Pons (tissue), 1 donor: Measurements from ENCODE around the gene FBXW5.

Source experiments
- DNase-seq: peaks from one replicate; pipeline ENCODE4 v3.0.0-alpha.2; 2016; ENCODE audit warnings: low spot score

Gene FBXW5

DNA sequence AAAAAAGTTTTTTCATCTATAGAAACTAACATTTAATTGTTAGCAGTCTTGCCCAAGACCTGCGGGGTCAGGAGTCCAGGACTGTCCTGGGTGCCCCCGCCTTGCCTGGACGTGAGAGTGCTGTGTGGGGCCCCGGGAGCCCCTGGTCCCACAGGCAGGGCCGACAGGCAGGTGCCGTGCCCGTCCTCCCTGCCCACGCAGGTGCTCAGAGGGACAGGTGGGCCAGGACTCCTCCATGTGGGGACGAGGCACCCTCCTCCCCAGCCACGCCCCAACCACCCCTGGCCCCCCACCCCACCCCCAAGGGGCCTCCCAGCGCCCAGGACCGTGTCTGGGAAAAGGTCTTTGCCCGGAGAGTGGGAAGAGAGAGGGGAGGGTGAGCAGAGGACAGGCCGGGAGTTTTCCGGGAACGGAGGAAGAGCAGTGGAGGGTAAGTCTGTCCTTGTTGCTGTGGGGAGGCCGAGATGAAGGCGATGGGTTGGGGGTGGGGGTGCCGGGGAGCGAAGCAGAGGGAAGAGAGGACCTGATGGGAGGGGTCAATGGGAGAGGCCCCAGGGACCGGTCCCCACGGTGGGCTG, 4.8 kb upstream of the FBXW5 start:
- DNase-seq: no peak

DNA sequence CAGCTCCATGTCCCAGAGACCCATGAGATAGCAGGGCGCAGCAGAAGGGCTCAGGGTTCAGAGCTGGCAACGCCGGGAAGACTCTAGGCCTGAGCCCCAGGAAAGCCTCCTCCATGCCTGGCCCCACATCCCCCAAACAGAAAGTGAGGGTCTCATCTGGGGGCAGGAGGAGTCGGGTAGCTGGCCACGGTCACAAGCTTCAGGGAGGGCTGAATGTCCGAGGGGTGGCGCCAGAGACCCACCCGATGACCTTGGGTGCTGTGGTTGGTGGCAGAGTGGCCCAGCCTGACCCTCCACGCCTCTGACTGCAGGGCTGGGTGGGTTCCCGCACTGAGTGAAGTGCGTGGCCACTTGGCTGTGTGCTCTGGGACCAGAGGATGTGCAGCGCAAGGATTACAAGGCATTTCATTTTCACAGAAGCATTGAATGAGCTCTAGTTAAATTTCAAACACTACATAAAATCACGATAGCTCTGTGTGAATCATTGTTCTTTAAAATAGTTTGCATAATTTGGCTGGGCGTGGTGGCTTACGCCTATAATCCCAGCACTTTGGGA, 3.5 kb upstream of the FBXW5 start:
- peak; percentile 79 for DNase-seq

DNA sequence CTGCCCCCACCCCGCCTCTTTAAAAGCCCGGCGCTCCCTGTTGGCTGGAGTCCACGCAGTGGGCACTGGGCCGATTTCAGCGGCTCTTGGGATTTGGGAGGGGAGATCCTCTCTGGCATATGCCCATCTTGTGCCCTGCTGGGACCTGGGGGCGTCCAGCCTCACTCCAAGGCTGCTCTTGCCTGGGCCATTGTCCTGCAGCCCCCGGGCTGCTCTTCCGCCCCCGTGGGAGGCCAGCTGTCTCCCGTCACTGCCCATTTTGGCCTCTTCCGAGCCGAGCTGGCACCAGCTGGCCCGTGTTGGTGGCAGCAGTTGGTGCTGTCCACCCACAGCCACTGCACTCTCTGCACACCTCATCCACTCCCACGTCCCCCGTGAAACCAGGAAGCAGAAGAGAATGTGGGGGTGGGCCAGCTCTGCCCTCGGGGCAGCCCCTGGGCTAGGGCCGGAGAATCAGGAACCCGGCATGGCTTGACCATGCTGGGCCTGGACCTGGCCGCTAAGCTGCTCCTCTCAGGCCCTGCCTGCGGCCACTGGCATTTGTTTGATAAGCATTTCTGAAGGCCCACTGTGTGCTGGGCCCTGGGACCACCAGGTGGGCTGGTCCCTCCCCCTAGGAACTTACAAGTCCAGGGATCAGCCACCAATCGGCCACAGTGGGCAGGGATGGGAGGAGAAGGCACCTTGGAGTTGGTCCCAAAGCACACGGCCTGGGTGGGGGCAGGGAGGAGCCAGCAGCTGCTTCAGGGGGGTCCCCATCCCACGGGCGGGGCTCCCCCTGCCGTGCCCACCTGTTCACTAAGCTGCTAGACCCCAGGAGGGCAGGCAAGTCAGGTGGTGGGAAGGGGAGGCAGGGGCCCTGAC, 2.7 kb upstream of the FBXW5 start:
- peak; percentile 60 for DNase-seq

DNA sequence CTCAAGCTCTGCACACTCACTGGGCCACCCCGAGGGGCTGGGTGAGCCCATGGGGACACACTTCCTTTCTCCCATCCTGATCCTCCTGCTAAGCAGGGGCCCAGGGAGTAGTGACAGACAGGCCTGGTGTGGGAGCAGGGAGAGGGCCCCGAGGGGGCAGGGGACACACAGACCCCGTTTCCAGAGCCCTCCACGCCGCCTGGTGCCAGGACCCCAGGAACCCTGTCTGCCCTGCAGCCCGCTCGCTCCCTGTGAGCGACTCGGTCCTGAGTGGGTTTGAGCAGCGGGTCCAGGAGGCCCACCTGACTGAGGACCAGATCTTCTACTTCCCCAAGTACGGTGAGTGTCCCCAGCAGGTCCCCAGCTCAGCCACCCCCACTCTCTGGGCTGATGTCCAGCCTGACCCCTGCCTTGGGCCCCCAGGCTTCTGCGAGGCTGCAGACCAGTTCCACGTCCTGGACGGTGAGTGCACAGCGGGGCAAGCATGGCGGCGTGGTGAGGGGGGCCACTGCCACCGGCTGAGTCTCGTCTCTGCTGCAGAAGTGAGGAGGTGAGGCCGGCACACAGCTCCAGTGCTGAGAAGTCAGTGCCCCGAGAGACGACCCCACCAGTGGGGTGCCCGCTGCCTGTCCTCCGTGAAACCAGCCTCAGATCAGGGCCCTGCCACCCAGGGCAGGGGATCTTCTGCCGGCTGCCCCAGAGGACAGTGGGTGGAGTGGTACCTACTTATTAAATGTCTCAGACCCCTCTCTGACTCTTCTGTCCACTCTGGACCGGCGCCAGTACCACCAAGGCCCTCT, 1.9 kb upstream of the FBXW5 start:
- DNase-seq: no peak

DNA sequence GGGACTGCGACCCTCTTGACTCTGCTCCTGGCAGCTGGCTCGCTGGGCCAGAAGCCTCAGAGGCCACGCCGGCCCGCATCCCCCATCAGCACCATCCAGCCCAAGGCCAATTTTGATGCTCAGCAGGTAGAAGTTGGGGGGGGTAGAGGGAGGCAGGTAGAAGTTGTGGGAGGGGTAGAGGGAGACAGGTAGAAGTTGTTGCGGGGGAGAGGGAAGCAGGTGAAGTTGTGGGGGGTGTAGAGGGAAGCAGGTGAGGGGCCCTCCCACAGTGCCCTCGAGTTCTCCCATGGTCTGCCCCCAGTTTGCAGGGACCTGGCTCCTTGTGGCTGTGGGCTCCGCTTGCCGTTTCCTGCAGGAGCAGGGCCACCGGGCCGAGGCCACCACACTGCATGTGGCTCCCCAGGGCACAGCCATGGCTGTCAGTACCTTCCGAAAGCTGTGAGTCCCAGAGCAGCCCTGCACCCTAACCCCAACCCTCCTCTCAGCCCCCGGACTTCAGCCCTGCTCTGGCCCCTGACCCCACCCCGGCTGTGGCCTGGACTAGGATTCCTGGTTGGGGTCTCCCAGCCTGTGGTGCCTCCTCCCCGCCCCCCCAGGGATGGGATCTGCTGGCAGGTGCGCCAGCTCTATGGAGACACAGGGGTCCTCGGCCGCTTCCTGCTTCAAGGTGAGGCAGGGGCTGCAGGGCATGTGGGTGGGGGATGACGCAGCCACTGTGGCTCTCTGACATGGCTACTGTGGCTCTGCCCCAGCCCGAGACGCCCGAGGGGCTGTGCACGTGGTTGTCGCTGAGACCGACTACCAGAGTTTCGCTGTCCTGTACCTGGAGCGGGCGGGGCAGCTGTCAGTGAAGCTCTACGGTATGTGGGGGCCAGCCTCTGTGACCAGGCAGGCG, 1.0 kb upstream of the FBXW5 start:
- no peak for DNase-seq

DNA sequence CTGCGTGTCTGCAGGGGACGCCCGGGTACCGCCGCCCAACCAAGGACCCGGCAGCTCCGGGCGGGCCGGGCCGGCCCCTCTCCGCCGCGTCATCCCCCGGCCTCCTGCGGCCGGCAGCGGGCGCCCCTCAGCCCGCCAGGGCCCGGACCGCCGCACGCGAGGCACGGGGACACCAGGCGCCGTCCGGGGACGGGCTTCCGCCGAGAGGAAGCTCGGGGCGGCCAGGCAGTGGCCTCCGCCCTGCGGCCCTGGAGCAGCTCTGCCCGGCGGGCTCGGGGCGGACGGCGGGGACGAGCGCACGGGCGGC, 373 bp downstream of the FBXW5 start:
- DNase-seq: no peak

DNA sequence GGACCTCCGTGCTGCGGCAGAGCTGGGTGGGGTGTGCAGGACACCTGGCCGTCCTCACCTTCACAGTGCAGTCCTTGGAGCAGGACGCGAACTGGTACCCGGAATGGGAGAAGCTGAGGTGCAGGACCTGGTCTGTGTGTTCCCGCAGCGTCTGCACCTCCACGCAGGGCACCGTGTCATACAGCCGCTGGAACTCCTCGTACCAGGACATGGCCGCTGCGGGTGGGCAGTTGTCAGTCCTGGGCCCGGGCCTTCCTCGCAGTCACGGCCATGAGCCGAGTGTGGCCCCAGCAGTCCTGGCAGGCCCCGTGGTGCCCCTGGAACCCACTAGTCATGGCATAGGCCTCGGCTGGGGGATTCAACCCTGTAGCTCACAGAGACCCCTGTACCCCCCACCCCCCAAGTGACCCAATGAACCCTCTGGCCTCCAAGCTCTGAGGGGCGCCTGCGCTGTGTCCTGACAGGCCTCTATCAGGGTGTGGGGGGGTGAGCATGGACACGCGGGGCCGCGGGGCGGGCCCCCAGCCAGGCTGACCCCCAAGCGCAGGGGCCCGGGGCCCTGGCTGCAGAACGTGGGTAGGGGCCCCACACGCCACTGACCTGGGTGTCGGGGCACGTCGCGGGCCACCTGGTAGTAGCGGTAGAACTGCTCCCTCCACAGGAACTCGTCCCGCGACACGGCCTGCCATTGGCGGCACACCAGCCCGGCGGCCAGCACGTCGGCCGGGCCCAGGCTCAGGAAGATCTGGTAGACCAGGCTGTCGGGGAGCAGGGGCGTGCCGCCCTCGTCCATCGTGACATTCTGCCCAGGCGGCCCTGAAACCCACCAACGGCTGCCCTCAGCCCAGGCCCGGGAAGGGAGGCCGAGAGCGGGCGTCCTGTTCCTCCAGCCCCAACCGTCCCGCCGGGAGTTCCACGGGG, 987 bp downstream of the FBXW5 start:
- DNase-seq: no peak

DNA sequence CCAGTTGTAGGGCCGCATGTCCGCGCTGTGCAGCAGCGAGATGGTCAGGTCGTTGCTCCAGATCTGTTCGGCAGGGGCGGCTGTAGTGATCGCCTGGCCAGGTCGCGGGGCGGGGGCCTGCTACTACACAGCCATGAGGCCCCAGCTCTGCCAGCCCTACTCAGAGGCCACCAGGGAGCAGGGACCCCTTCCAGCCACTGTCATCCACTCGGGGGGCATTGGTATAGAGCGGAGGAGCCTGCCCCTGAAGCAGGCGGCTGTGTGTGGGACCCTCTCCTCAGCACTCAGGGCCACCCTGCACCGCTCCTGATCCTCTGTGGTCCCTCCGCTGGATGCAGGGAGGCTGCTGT, 1.7 kb downstream of the FBXW5 start:
- DNase-seq: no peak

DNA sequence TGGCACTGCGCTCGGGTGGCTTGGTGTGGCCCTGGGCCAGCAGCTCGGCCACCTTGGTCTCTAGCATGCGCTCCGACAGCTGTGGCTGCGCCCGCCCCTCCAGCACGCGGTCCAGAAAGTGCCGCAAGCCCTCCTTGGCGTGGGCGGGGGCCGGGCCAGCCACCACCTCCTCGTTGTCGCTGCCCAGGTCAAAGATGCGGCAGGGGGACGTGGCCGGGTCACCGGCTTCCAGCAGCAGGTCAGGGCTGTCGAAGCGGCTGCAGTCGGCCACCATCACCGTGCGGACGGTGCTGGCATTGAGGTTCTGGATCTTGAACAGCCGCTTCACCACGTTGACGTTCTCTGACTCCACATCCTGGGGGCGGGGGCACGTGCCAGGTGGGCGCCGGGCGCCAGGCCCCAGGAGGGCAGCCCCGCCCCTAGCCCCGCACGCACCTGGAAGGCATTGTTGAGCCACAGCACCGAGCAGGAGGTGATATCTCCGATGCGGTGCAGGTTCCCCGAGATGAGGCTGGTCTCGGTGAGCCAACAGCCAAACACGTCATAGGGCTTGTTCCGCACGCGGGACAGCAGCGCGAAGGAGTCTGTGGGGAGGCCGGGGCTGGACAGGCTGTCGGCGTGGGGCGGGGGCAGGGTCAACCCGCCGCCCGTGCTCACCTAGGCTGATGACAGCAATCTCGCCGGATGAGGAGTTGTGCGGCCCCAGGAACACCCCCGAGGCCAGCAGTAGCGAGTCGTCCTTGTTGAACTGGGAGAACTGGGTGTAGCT, 2.2 kb downstream of the FBXW5 start:
- no peak for DNase-seq

DNA sequence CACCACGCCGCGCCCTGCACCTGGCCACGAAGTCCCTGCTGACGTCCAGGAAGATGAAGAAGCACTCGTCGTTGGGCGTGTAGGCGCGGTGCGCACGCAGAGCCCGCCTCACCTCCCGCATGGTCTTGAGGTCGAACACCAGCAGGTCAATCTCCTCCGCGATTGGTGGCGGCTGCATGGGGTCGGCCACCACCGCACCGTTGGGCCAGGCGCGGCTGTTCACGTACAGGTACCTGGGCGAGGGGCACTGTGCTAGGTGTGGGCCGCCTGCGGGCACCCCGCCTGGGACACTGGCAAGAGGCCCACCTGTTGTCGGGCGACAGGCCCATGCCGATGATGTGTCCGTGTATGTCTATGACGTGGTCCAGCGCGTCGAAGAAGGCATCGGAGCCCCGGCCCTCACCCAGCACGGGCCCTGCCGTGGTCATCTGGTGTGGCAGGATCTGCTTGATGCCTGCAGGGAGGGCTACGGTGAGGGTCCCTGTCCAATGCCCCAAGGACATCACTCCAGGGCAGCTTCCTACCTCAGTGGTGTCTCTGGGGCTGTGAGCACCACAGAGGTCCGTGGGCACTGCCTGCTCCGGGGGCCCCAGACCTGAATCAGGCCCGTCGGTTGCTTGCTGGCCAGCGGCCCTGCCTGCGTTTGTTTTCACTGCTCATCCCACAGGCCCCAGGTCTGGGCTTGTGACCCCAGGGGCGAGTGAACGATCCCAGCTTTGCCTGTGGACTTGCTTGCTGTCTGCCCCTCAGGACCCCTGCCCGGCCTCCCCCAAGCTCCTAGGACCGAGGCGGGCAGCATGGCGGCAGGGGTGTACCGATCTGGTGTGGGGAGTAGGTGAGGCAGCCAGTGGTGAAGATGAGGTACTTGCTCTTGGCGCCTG, 3.1 kb downstream of the FBXW5 start:
- DNase-seq: no peak

DNA sequence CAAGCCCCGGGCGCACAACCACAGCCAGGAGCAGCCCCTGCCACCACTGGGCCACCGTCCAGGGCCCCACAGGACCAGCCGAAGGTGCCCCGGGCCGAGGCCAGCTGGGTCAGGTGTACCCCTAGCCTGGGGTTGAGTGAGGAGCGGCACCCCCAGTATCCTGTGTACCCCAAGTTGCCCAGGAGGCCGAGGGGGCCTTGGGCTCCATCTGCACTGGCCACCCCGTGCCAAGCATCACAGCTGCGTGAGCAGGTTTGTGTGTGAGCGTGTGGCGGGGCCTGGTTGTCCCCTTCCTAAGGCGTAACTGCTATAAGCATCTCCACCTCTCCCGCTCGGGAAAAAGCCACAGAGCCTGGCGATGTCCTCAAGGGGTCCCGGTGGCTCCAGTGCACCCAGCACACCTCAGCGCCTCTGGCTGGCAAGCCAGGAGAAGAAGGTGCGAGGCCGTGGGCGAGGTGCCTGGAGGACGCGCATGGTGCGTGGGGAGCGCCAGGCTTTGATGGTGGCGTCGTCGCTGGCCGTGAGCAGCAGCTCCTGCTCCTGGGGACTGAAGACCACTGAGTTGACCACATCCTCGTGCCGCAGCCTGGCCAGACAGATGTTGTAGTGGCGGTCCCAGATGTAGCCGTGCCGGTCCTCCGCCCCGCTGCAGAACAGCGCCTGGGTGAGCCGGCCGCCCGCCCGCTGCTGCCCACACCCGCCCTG, 3.9 kb downstream of the FBXW5 start:
- no peak for DNase-seq

DNA sequence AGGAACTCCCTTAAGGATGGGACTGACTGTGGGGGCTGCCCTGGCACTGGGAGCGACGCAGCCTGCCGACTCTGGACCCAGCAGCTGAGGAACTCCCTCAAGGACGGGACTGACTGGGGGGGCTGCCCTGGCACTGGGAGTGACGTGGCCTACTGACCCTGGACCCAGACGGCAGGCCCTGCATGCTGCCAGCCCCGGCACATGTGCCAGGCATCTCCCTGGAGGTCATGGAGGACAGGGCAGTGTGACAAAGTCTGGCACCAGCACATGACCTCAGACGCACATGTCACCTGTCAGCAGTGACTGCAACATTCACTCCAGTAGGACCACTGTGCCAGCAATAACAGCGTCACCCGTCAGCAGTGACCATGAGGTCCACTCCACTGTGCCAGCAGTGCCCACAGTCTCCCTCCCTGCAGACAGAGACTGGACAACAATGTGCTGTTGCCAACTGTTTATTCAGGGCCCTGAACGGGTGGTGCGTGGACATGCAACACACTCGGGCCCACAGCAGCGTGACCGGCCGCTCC, 4.5 kb downstream of the FBXW5 start:
- DNase-seq: peak; percentile 88

DNA sequence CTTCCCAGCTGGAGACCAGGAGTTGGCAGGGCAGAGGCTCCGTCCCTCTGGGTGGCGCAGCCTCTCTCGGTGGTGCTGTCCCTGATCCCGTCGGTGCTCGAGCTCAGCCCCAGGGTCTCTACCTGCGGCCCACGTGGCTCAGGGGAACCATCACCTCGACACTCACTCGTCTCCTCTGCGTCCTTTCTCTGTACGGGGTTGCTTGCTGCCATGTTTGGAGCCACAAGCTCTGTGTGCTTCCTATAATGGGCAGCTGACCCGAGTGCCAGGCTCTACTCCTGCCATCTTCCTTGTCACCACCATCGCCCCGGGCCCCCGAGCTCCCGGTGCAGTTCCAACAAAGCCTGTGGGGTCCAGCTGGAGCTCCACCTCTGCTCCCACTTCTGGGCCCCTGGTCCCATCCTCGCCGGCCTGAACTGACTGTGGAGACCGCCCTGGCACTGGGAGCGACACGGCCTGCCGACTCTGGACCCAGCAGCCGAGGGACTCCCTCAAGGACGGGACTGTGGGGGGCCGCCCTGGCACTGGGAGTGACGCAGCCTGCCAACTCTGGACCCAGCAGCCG, 5.0 kb downstream of the FBXW5 start:
- DNase-seq: no peak

DNA sequence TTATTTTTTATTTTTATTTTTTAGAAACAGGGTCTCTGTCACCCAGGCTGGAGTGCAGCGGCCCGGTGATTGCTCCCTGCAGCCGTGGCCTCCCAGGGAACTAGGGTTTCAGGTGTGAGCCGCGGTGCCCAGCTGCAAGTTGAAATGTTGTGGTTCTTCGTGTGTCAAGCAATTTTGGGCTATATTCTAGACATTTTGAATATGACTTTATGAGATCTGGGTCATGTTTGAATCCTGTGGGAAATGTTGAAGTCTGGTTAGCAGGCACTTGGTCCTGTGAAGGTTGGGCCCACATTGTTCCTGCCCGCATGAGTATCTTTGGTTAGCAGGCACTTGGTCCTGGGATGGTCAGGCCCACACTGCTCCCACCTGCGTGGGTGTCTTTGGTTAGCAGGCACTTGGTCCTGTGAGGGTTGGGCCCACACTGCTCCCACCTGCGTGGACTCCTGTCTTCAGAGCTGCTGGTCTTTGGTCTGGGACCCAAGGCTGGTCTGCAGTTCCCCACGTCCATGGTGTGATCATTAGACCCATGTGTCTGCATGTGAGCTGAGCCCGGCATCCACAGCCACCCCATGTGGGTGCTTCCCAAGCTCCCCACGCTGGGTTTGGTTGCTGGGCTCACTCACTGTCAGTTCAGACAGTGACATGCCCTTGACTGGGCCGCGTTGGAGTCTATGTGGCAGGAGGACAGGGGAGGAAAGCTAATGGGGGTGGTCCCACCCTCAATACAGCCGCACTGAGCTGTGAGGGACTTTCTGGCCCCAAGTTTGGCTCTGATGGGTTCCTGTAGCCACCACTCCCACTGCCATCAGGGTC, 7.1 kb downstream of the FBXW5 start:
- DNase-seq: no peak

DNA sequence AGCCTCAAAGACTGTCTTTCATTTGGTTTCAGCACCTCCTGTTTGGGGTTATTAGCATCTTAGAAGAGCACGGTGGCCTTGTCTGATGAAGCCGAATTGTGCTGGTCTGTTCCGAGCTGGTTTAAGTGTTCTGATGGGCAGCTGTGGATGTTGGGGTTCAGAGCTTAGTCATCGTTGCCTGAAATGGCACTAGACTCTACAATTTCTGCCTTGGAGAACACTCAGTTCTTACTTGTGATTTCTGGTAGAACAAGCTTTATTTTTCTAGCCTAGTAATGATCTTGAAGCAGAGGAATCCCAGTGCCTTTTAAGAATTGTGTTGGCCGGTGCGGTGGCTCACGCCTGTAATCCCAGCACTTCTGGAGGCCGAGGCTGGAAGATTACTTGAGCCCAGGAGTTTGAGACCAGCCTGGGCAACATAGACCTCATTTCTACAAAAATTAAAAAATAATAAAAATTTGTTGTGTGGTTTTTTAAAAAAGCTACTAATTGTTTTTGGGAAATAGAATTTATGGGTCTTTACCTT, 7.8 kb downstream of the FBXW5 start:
- no peak for DNase-seq

DNA sequence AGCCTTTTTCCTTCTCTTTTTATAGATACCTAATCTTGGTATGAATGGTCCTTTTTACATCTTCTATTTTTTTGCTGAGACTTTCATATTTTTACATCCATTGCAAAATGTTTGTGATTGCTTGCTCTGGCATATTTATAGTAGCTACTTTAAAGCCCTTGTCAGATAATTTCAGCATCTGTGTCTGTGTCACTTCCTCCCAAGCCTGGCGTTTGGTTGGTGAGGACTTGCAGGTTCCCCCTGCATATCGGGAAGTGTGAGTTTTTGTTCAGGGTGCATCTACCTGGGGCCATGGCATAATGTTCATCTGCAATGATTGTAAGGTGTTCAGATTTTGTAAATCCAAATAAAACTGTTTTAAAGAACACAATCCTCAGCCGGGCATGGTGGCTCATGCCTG, 8.9 kb downstream of the FBXW5 start:
- DNase-seq: no peak

DNA sequence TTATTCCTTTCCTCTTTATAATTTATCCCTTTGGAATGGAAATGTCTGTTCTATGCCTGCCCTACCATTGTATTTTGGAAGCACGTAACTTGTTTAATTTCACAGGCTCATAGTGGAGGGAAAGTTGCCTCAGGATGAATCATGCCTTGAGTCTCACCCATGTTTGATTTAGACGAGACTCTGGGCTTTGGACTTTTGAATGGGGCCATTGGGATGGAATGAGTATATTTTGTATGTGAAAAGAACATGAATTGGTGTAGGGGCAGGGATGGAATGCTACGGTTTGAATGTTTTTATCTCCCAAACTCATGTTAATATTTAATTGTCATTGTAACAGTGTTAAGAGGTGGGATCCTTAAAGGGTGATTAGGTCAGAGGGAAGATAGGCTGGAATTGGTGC, 10.3 kb downstream of the FBXW5 start:
- no peak for DNase-seq
